Astrocyte (in vitro differentiated cells and primary cell): ENCODE measurements around the gene TAS2R39.
"Not testable (repeated sequence)": the region's sequence is repeated elsewhere in the genome, so short reads cannot be mapped to it uniquely, and the experiment has no call there.

ENCODE experiments used
- CTCF ChIP-seq: IDR thresholded peaks from 2 replicates; pipeline ENCODE4 v1.5.1; 2011; ENCODE audit warnings: low read depth, mild to moderate bottlenecking, inconsistent platforms, low read length, moderate library complexity; ENCODE audit not compliant: insufficient read depth
- EZH2 ChIP-seq: IDR thresholded peaks from 2 replicates; pipeline ENCODE4 v1.6.1; 2012; ENCODE audit warnings: mild to moderate bottlenecking, low read length, inconsistent platforms; ENCODE audit not compliant: insufficient read depth

- TF ChIP-seq CTCF, EZH2: not testable (repeated sequence)
Measured at GRCh38 chr7:143150696-143151095, 32.5 kb upstream of the TAS2R39 start.
